ENCODE data around the gene KDR.

DNA sequence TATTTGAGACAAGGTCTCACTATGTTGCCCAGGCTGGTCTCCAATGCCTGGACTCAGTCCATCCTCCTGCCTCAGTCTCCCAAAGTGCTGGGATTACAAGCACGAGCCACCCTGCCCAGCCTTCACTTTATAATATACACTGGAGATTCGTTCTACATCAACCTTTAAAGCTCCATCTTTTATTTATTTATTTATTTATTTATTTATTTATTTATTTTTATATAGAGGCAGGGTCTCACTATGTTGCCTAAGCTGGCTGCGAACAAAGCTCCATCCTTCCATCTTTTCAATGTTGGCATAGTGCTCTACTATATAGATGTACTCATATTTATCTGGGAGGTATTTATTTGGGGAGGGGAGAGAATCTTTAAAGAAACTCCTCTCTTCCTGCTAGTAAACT, 1.7 kb upstream of the KDR start:
- TF ChIP-seq CTCF (IDR thresholded peaks at IDR 0.05) = no peak
- TF ChIP-seq POLR2A (IDR thresholded peaks at IDR 0.05) = no peak

Measured in heart left ventricle (tissue), 13 donors.